DOHH2 (cell line): ENCODE measurements around the gene ZC3H4.

ENCODE experiments used
- CTCF ChIP-seq: fragments of 200-600 bp; sonication (generic); IDR thresholded peaks from one replicate; pipeline ENCODE4 v1.5.1; 2014; ENCODE audit warnings: antibody characterized with exemption, mild to moderate bottlenecking, low read depth, low read length; ENCODE audit not compliant: poor library complexity, severe bottlenecking
- EZH2phosphoT487 ChIP-seq: fragments of 200-600 bp; sonication (generic); IDR thresholded peaks from 2 replicates; pipeline ENCODE4 v1.6.1; 2017; ENCODE audit warnings: borderline replicate concordance, mild to moderate bottlenecking, antibody characterized with exemption, low read length, moderate library complexity, mixed read lengths

GRCh38 chr19:47047763-47048405 lies 65.7 kb downstream of the ZC3H4 start:
- no peak for TF ChIP-seq CTCF
- TF ChIP-seq EZH2phosphoT487: no peak
